Activated T-helper 2 cell treated with anti-CD3 and anti-CD28 coated beads, Interferon-gamma antibody, Interleukin-2, Interleukin-4, amounts not matched to agents 10 μg/mL and 5 μg/mL and 100 μg/mL, durations not matched to agents 14 hours and 24 hours and 36 hours (primary cell): ENCODE measurements around the gene CLEC4C. TPM values are rescaled to one million over a fixed set of nuclear protein-coding genes. Genes with fewer than 3 reads are reported as not detected.
"Not testable (repeated sequence)": the region's sequence is repeated elsewhere in the genome, so short reads cannot be mapped to it uniquely, and the experiment has no call there.

ENCODE experiments used
- DNase-seq: peaks from one replicate; pipeline ENCODE4 v3.0.0; 2021; ENCODE audit warnings: low spot score
- H3K27ac Mint-ChIP-seq: one replicate; pipeline ENCODE4 v1.8.0; 2021; ENCODE audit warnings: mixed read lengths
- H3K27me3 Mint-ChIP-seq: one replicate; pipeline ENCODE4 v1.8.0; 2021; ENCODE audit warnings: low read depth, mixed read lengths
- H3K36me3 Mint-ChIP-seq: one replicate; pipeline ENCODE4 v1.8.0; 2021; ENCODE audit warnings: low read depth, mixed read lengths
- H3K4me1 Mint-ChIP-seq: one replicate; pipeline ENCODE4 v1.8.0; 2021; ENCODE audit warnings: low read depth, mixed read lengths
- H3K4me3 Mint-ChIP-seq: one replicate; pipeline ENCODE4 v1.8.0; 2021; ENCODE audit warnings: low read depth, mild to moderate bottlenecking, moderate library complexity, mixed read lengths
- H3K9me3 Mint-ChIP-seq: one replicate; pipeline ENCODE4 v1.8.0; 2021; ENCODE audit warnings: mixed read lengths
- intact Hi-C: fragments of 100-400 bp; cut with micrococcal nuclease; formaldehyde crosslinking; loops from one replicate; pipeline ENCODE4 v1.15.1; 2023
- total RNA-seq: library from RNA; stranded (reverse); gene quantifications from 2 replicates; pipeline ENCODE4 v1.2.3, GENCODE V29; 2022

CLEC4C gene
- total RNA-seq, 1 donor from 2014 or later, result not detected

DNA sequence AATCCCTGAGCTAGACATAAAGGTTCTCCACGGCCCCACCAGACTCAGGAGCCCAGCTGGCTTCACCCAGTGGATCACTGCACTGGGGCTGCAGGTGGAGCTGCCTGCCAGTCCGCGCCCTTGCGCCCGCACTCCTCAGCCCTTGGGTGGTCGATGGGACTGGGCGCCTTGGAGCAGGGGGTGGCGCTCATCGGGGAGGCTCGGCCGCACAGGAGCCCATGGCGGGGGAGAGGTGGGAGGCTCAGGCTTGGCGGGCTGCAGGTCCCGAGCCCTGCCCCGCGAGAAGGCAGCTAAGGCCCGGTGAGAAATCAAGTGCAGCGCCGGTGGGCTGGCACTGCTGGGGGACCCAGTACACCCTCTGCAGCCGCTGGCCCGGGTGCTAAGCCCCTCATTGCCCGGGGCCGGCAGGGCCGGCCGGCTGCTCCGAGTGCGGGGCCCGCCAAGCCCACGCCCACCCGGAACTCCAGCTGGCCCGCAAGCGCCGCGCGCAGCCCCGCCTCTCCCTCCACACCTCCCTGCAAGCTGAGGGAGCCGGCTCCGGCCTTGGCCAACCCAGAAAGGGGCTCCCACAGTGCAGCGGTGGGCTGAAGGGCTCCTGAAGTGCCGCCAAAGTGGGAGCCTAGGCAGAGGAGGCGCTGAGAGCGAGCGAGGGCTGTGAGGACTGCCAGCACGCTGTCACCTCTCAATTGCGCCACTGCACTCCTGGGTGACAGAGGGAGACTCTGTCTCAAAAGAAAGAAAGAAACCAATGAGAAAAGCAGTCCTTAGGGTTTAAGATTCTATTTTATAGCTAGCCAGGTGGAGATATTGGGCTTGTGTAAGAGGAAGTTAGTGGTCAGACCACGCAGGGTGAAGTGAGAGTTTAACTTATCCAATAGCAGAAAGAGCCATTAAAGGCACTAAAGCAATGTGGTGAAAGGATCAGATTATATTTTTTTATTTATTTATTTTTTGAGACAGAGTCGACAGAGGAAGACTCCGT, 5.1 kb upstream of the CLEC4C start:
- H3K4me3 Mint-ChIP-seq, H3K27ac Mint-ChIP-seq, H3K36me3 Mint-ChIP-seq, H3K4me1 Mint-ChIP-seq, DNase-seq, H3K9me3 Mint-ChIP-seq, H3K27me3 Mint-ChIP-seq, intact Hi-C loops: not testable (repeated sequence)

DNA sequence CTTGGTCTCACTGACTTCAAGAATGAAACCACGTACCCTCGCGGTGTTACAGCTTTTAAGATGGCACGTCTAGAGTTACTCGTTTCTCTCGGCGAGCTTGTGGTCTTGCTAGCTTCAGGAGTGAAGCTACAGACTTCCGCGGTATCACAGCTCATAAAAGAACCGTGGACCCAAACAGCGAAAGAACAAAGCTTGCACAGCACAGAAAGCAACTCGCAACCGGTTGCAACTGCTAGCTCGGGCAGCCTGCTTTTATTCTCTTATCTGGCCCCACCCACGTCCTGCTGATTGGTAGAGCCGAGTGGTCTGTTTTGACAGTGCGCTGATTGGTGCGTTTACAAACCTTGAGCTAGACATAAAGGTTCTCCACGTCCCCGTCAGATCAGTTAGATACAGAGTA, 4.2 kb upstream of the CLEC4C start:
- Mint-ChIP-seq H3K36me3 (no peaks in the 10 kb centered on the region), H3K27me3 (no peaks in the 10 kb centered on the region), H3K4me3 (no peak overlapping the region), H3K9me3 (no peaks in the 10 kb centered on the region), H3K4me1 (no peaks in the 10 kb centered on the region), H3K27ac (no peak overlapping the region)
- intact Hi-C loops, result no loop called here
- DNase-seq, result no peak

GRCh38 chr12:7750350-7750749, 3.2 kb upstream of the CLEC4C start:
- Mint-ChIP-seq H3K4me1 (no peaks in the 10 kb centered on the region), H3K36me3 (no peaks in the 10 kb centered on the region), H3K4me3 (no peak overlapping the region), H3K27ac (no peak overlapping the region), H3K27me3 (no peaks in the 10 kb centered on the region), H3K9me3 (no peaks in the 10 kb centered on the region)
- DNase-seq, result no peak
- intact Hi-C loops, result no loop called here

- Mint-ChIP-seq H3K27me3 (no peaks in the 10 kb centered on the region), H3K36me3 (no peaks in the 10 kb centered on the region)
- intact Hi-C loops, result no loop called here
These were observed 2.3 kb upstream of the CLEC4C start for GRCh38 chr12:7749442-7749841.

GRCh38 chr12:7748852-7749251, 1.7 kb upstream of the CLEC4C start:
- Mint-ChIP-seq H3K4me1 (no peaks in the 10 kb centered on the region), H3K27me3 (no peaks in the 10 kb centered on the region), H3K27ac (no peak overlapping the region), H3K4me3 (no peak overlapping the region), H3K9me3 (no peaks in the 10 kb centered on the region), H3K36me3 (no peaks in the 10 kb centered on the region)
- intact Hi-C loops, result no loop called here
- DNase-seq, result no peak

More at GRCh38 chr12:7749442-7749841, 2.3 kb upstream of the CLEC4C start:
- Mint-ChIP-seq H3K9me3 (no peaks in the 10 kb centered on the region), H3K4me1 (no peaks in the 10 kb centered on the region), H3K4me3 (no peak overlapping the region), H3K27ac (no peak overlapping the region)
- DNase-seq, result no peak

DNA sequence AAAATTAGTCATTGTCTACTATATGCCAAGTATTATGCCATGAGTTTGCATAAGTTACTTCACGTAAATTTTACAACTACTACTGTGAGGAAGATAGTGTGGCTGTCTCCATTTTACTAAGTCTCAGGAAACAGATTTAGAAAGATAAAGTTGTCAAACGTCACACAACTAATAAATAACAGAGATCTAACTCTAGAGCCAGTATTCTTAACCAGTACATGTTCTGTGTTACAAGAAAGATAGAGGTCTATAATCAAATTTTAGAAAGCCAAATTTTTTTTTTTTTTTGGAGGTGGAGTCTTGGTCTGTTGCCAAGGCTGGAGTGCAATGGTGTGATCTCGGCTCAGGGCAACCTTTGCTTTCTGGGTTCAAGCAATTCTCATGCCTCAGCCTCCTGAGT, 14.2 kb downstream of the CLEC4C start:
- H3K9me3 Mint-ChIP-seq, result no peaks in the 10 kb centered on the region
- no peak overlapping the region for H3K27ac Mint-ChIP-seq
- no peak overlapping the region for H3K4me3 Mint-ChIP-seq

GRCh38 chr12:7731486-7731885, 15.7 kb downstream of the CLEC4C start:
- H3K27me3 Mint-ChIP-seq, result peaks cover 3% of the 10 kb centered on the region
- no peak overlapping the region for H3K27ac Mint-ChIP-seq
- H3K4me3 Mint-ChIP-seq, result no peak overlapping the region
- DNase-seq, result no peak
- no peaks in the 10 kb centered on the region for H3K4me1 Mint-ChIP-seq
- no peaks in the 10 kb centered on the region for H3K36me3 Mint-ChIP-seq
- intact Hi-C loops, result no loop called here
- H3K9me3 Mint-ChIP-seq, result no peaks in the 10 kb centered on the region

More for the DNA sequence above, 14.2 kb downstream of the CLEC4C start:
- intact Hi-C loops, result no loop called here
- DNase-seq, result no peak
- H3K27me3 Mint-ChIP-seq, result peaks cover 3% of the 10 kb centered on the region
- H3K4me1 Mint-ChIP-seq, result no peaks in the 10 kb centered on the region
- no peaks in the 10 kb centered on the region for H3K36me3 Mint-ChIP-seq

GRCh38 chr12:7730984-7731383, 16.2 kb downstream of the CLEC4C start:
- H3K27ac Mint-ChIP-seq, H3K27me3 Mint-ChIP-seq, H3K36me3 Mint-ChIP-seq: not testable (repeated sequence)

GRCh38 chr12:7729746-7730145, 17.4 kb downstream of the CLEC4C start:
- Mint-ChIP-seq H3K9me3 (no peaks in the 10 kb centered on the region), H3K4me1 (no peaks in the 10 kb centered on the region), H3K27ac (no peak overlapping the region), H3K36me3 (no peaks in the 10 kb centered on the region), H3K27me3 (peaks cover 3% of the 10 kb centered on the region), H3K4me3 (no peak overlapping the region)
- no peak for DNase-seq
- intact Hi-C loops, result no loop called here

More at GRCh38 chr12:7730984-7731383, 16.2 kb downstream of the CLEC4C start:
- intact Hi-C loops, H3K4me3 Mint-ChIP-seq, DNase-seq, H3K9me3 Mint-ChIP-seq, H3K4me1 Mint-ChIP-seq: not testable (repeated sequence)

- no peaks in the 10 kb centered on the region for H3K36me3 Mint-ChIP-seq
- H3K27me3 Mint-ChIP-seq, result peaks cover 2% of the 10 kb centered on the region
- intact Hi-C loops, result no loop called here
- H3K9me3 Mint-ChIP-seq, result no peaks in the 10 kb centered on the region
- DNase-seq, result no peak
- no peak overlapping the region for H3K4me3 Mint-ChIP-seq
- H3K27ac Mint-ChIP-seq, result no peak overlapping the region
- no peaks in the 10 kb centered on the region for H3K4me1 Mint-ChIP-seq
These were observed 23.2 kb downstream of the CLEC4C start for GRCh38 chr12:7723926-7724325.

DNA sequence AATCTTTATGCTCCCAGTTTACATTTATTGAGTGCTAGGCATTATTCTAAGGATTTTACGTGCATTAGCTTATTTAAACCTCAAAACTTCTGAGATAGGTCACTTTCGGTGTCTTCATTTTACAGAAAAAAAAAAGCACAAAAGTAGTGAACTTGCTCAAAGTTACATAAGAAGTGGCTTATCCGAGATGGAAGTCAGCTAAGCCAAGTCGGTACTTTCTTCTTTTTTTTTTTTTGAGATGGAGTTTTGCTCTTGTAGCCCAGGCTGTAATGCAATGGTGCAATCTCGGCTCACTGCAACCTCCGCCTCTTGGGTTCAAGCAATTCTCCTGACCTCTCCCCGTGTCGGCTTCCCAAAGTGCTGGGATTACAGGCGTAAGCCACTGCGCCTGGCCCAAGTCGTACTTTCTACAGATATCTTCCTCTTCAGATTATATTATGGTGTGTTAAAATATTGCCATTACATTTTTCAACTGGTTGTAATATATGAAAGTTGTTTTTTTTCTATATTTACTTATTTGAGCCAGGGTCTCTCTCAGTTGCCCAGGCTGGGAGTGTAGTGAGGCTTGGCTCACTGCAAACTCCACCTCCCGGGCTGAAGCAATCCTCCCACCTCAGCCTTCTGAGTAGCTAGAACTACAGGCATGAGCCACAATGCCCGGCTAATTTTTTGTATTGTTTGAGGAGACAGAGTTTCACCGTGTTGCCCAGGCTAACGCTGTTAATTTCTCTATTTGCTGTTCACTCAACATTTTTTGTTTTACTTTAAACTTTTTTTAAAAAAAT, 27.0 kb downstream of the CLEC4C start:
- Mint-ChIP-seq H3K4me3 (no peak overlapping the region), H3K27me3 (peaks cover 2% of the 10 kb centered on the region), H3K36me3 (no peaks in the 10 kb centered on the region), H3K4me1 (no peaks in the 10 kb centered on the region), H3K9me3 (no peaks in the 10 kb centered on the region), H3K27ac (no peak overlapping the region)
- no peak for DNase-seq
- intact Hi-C loops, result no loop called here

- intact Hi-C loops, result no loop called here
- Mint-ChIP-seq H3K27ac (no peak overlapping the region), H3K4me1 (no peaks in the 10 kb centered on the region), H3K27me3 (peaks cover 2% of the 10 kb centered on the region), H3K4me3 (no peak overlapping the region), H3K9me3 (no peaks in the 10 kb centered on the region), H3K36me3 (no peaks in the 10 kb centered on the region)
- no peak for DNase-seq
These were observed 30.8 kb downstream of the CLEC4C start for GRCh38 chr12:7716381-7716780.
